ENCODE results near the gene ARL4D.
"Not testable (repeated sequence)": the region's sequence is repeated elsewhere in the genome, so short reads cannot be mapped to it uniquely, and the experiment has no call there.

Gene ARL4D

GRCh38 chr17:43395165-43395564, 3.6 kb upstream of the ARL4D start:
- DNase-seq (ENCODE audit: low spot score) = no peak

- DNase-seq (ENCODE audit: low spot score) = no peak
These were observed 2.2 kb upstream of the ARL4D start for GRCh38 chr17:43396491-43397060.

- DNase-seq (ENCODE audit: low spot score) = no peak
These were observed 1.1 kb downstream of the ARL4D start for GRCh38 chr17:43399839-43400328.

GRCh38 chr17:43400943-43401717, 2.3 kb downstream of the ARL4D start:
- DNase-seq (ENCODE audit: low spot score) = no peak

GRCh38 chr17:43402078-43402477, 3.3 kb downstream of the ARL4D start:
- DNase-seq (ENCODE audit: low spot score) = no peak

GRCh38 chr17:43402567-43402966, 3.8 kb downstream of the ARL4D start:
- DNase-seq (ENCODE audit: low spot score) = no peak

GRCh38 chr17:43403846-43404245, 5.1 kb downstream of the ARL4D start:
- no peak for DNase-seq (ENCODE audit: low spot score)

- no peak for DNase-seq (ENCODE audit: low spot score)
These were observed 7.1 kb downstream of the ARL4D start for GRCh38 chr17:43405861-43406260.

GRCh38 chr17:43406676-43407645, 8.2 kb downstream of the ARL4D start:
- DNase-seq (ENCODE audit: low spot score) = no peak

GRCh38 chr17:43409131-43409530, 10.3 kb downstream of the ARL4D start:
- no peak for DNase-seq (ENCODE audit: low spot score)

- no peak for DNase-seq (ENCODE audit: low spot score)
These were observed 12.0 kb downstream of the ARL4D start for GRCh38 chr17:43410557-43411368.

GRCh38 chr17:43411369-43411677, 12.5 kb downstream of the ARL4D start:
- no peak for DNase-seq (ENCODE audit: low spot score)

- DNase-seq (ENCODE audit: low spot score) = no peak
These were observed 13.0 kb downstream of the ARL4D start for GRCh38 chr17:43411749-43412148.

- no peak for DNase-seq (ENCODE audit: low spot score)
These were observed 13.4 kb downstream of the ARL4D start for GRCh38 chr17:43412166-43412565.

GRCh38 chr17:43416998-43417890, 18.5 kb downstream of the ARL4D start:
- no peak for DNase-seq (ENCODE audit: low spot score)

- no peak for DNase-seq (ENCODE audit: low spot score)
These were observed 19.9 kb downstream of the ARL4D start for GRCh38 chr17:43418441-43419374.

- not testable (repeated sequence) for DNase-seq (ENCODE audit: low spot score)
These were observed 20.6 kb downstream of the ARL4D start for GRCh38 chr17:43419375-43419882.

- DNase-seq (ENCODE audit: low spot score) = no peak
These were observed 25.1 kb downstream of the ARL4D start for GRCh38 chr17:43423777-43424455.

All from HuH-7.5 (cell line).